GM21825 (cell line): Measurements from ENCODE around the gene SNURF.
A peak's percentile ranks its signal among the peaks of the same experiment; 100 is the strongest.
"Not testable (repeated sequence)": the region's sequence is repeated elsewhere in the genome, so short reads cannot be mapped to it uniquely, and the experiment has no call there.

Source experiments
- ATAC-seq: cut with Tn5 transposase; IDR thresholded peaks from one replicate; pipeline ENCODE4 v1.9.1; 2021; ENCODE audit warnings: mild to moderate bottlenecking, moderate library complexity; ENCODE audit not compliant: unreplicated experiment

Gene SNURF

GRCh38 chr15:24954783-24955530, at the start of gene SNURF, which contains the start of gene SNRPN:
SNURF (plus strand) TSS chr15:24954987; CDS start chr15:24955049, 62 bp downstream.
SNRPN (plus strand) TSS chr15:24954987; CDS start chr15:24974454, 19,467 bp downstream.
- peak; percentile 58 for ATAC-seq

- no peak for ATAC-seq
Measured at GRCh38 chr15:24916305-24917009, 38.3 kb upstream of the SNURF start.

GRCh38 chr15:24917431-24917830, 37.4 kb upstream of the SNURF start:
- no peak for ATAC-seq

- no peak for ATAC-seq
Measured at GRCh38 chr15:24919446-24919845, 35.3 kb upstream of the SNURF start.

GRCh38 chr15:24922781-24923180, 32.0 kb upstream of the SNURF start:
- ATAC-seq: not testable (repeated sequence)

GRCh38 chr15:24924153-24924552, 30.6 kb upstream of the SNURF start:
- no peak for ATAC-seq

GRCh38 chr15:24924621-24925020, 30.2 kb upstream of the SNURF start:
- ATAC-seq: no peak

GRCh38 chr15:24931874-24932732, 22.7 kb upstream of the SNURF start:
- not testable (repeated sequence) for ATAC-seq

- ATAC-seq: no peak
Measured at GRCh38 chr15:24933716-24934115, 21.1 kb upstream of the SNURF start.

- ATAC-seq: not testable (repeated sequence)
Measured at GRCh38 chr15:24938224-24938623, 16.6 kb upstream of the SNURF start.

GRCh38 chr15:24940236-24940635, 14.6 kb upstream of the SNURF start:
- ATAC-seq: no peak

GRCh38 chr15:24943361-24943760, 11.4 kb upstream of the SNURF start:
- ATAC-seq: no peak

GRCh38 chr15:24944954-24945353, 9.8 kb upstream of the SNURF start:
- ATAC-seq: no peak

- no peak for ATAC-seq
Measured at GRCh38 chr15:24945711-24946110, 9.1 kb upstream of the SNURF start.

- no peak for ATAC-seq
Measured at GRCh38 chr15:24948495-24948894, 6.3 kb upstream of the SNURF start.

- ATAC-seq: no peak
Measured at GRCh38 chr15:24955531-24955921, 739 bp downstream of the SNURF start.

- peak; percentile 70 for ATAC-seq
Measured at GRCh38 chr15:24956111-24956838, 1.5 kb downstream of the SNURF start.

GRCh38 chr15:24957691-24958090, 2.9 kb downstream of the SNURF start:
- no peak for ATAC-seq

GRCh38 chr15:24961967-24962366, 7.2 kb downstream of the SNURF start:
- no peak for ATAC-seq

GRCh38 chr15:24962880-24963279, 8.1 kb downstream of the SNURF start:
- ATAC-seq: no peak
